Activated CD4-positive, alpha-beta T cell treated with anti-CD3 and anti-CD28 coated beads for 48 hours (primary cell): ENCODE measurements around the gene SMAD1.

Source experiments
- DNase-seq: peaks from one replicate; pipeline ENCODE4 v3.0.0-alpha.2; 2020

The SMAD1 gene

GRCh38 chr4:145490361-145490760 lies 8.7 kb downstream of the SMAD1 start:
- DNase-seq = no peak

GRCh38 chr4:145490796-145491195 lies 9.1 kb downstream of the SMAD1 start:
- DNase-seq = no peak

GRCh38 chr4:145492376-145492775 lies 10.7 kb downstream of the SMAD1 start:
- DNase-seq = no peak

- no peak for DNase-seq
These were observed 11.5 kb downstream of the SMAD1 start for GRCh38 chr4:145493166-145493565.

- DNase-seq = no peak
These were observed 13.1 kb downstream of the SMAD1 start for GRCh38 chr4:145494666-145495270.

GRCh38 chr4:145496292-145496691 lies 14.6 kb downstream of the SMAD1 start:
- no peak for DNase-seq

- no peak for DNase-seq
These were observed 15.8 kb downstream of the SMAD1 start for GRCh38 chr4:145497199-145498149.

GRCh38 chr4:145498430-145498829 lies 16.8 kb downstream of the SMAD1 start:
- DNase-seq = no peak

- no peak for DNase-seq
These were observed 19.5 kb downstream of the SMAD1 start for GRCh38 chr4:145501051-145501660.

- DNase-seq = no peak
These were observed 21.2 kb downstream of the SMAD1 start for GRCh38 chr4:145502809-145503208.

- DNase-seq = no peak
These were observed 21.9 kb downstream of the SMAD1 start for GRCh38 chr4:145503486-145504072.

- no peak for DNase-seq
These were observed 24.3 kb downstream of the SMAD1 start for GRCh38 chr4:145505995-145506394.

GRCh38 chr4:145507636-145508035 lies 26.0 kb downstream of the SMAD1 start:
- no peak for DNase-seq

GRCh38 chr4:145511913-145512522 lies 30.4 kb downstream of the SMAD1 start:
- DNase-seq = no peak

- no peak for DNase-seq
These were observed 31.5 kb downstream of the SMAD1 start for GRCh38 chr4:145513020-145513621.

- DNase-seq = no peak
These were observed 38.5 kb downstream of the SMAD1 start for GRCh38 chr4:145520172-145520571.

- no peak for DNase-seq
These were observed 39.6 kb downstream of the SMAD1 start for GRCh38 chr4:145521282-145521681.

GRCh38 chr4:145523117-145523516 lies 41.5 kb downstream of the SMAD1 start:
- no peak for DNase-seq

GRCh38 chr4:145524552-145524951 lies 42.9 kb downstream of the SMAD1 start:
- no peak for DNase-seq

GRCh38 chr4:145525291-145525740 lies 43.7 kb downstream of the SMAD1 start:
- no peak for DNase-seq

- no peak for DNase-seq
These were observed 46.1 kb downstream of the SMAD1 start for GRCh38 chr4:145527773-145528172.

- DNase-seq = no peak
These were observed 46.9 kb downstream of the SMAD1 start for GRCh38 chr4:145528601-145529000.
